ENCODE results near the gene HFM1.
"Not testable (repeated sequence)": the region's sequence is repeated elsewhere in the genome, so short reads cannot be mapped to it uniquely, and the experiment has no call there.

DNA sequence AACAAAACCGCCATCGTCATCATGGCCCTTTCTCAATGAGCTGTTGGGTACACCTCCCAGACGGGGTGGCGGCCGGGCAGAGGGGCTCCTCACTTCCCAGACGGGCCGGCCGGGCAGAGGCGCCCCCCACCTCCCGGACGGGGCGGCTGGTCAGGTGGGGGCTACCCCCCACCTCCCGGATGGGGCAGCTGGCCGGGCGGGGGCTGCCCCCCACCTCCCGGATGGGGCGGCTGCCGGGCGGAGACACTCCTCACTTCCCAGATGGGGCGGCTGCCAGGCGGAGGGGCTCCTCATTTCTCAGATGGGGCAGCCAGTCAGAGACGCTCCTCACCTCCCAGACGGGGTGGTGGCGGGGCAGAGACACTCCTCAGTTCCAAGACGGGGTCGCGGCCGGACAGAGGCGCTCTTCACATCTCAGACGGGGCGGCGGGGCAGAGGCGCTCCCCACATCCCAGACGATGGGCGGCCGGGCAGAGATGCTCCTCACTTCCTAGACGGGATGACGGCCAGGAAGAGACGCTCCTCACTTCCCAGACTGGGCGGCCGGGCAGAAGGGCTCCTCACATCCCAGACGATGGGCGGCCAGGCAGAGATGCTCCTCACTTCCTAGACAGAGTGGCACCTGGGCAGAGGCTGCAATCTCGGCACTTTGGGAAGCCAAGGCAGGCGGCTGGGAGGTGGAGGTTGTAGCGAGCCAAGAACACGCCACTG lies 115.6 kb downstream of the HFM1 start:
- not testable (repeated sequence) for TF ChIP-seq CTCF (conservative IDR thresholded peaks at IDR 0.05; ENCODE audit: low read length); EZH2phosphoT487 (IDR thresholded peaks at IDR 0.05; ENCODE audit: borderline replicate concordance)

All from Loucy (cell line).